SK-N-SH treated with all-trans-retinoic acid at 6 μM for 48 hours (cell line): ENCODE data around the gene NINJ1.
"Not testable (repeated sequence)": the region's sequence is repeated elsewhere in the genome, so short reads cannot be mapped to it uniquely, and the experiment has no call there.

ENCODE experiments used
- ATAC-seq: fragments of 200-7000 bp; cut with Tn5 transposase; 3 replicates; pipeline ENCODE4 v1.9.1; 2020; ENCODE audit warnings: mild to moderate bottlenecking, moderate library complexity
- BACH2 ChIP-seq: fragments of 250-450 bp; sonication (Bioruptor Pico); IDR thresholded peaks from 2 replicates; pipeline ENCODE4 v1.9.0; 2021; ENCODE audit warnings: mild to moderate bottlenecking, borderline replicate concordance
- CREB5 ChIP-seq: fragments of 250-450 bp; sonication (Bioruptor Pico); IDR thresholded peaks from 2 replicates; pipeline ENCODE4 v1.5.1; 2020; ENCODE audit warnings: low read depth, mild to moderate bottlenecking, moderate library complexity
- CSDC2 ChIP-seq: fragments of 250-450 bp; sonication (Bioruptor Pico); IDR thresholded peaks from 2 replicates; pipeline ENCODE4 v1.5.0; 2020; ENCODE audit warnings: mild to moderate bottlenecking, moderate library complexity
- CSRNP3 ChIP-seq: fragments of 250-450 bp; sonication (Bioruptor Pico); IDR thresholded peaks from 2 replicates; pipeline ENCODE4 v1.5.1; 2021; ENCODE audit warnings: mild to moderate bottlenecking, moderate library complexity
- ESRRG ChIP-seq: fragments of 250-450 bp; sonication (Bioruptor Pico); IDR thresholded peaks from 2 replicates; pipeline ENCODE4 v1.6.1; 2021; ENCODE audit warnings: mild to moderate bottlenecking
- ISL1 ChIP-seq: fragments of 250-450 bp; sonication (Bioruptor Pico); IDR thresholded peaks from 2 replicates; pipeline ENCODE4 v2.1.2; 2022; ENCODE audit warnings: mild to moderate bottlenecking, moderate library complexity
- PATZ1 ChIP-seq: fragments of 250-450 bp; sonication (Bioruptor Pico); IDR thresholded peaks from 2 replicates; pipeline ENCODE4 v1.8.0; 2020; ENCODE audit warnings: mild to moderate bottlenecking, moderate library complexity, borderline replicate concordance
- POU6F1 ChIP-seq: fragments of 250-450 bp; sonication (Bioruptor Pico); IDR thresholded peaks from 2 replicates; pipeline ENCODE4 v1.8.0; 2021; ENCODE audit warnings: low read depth, mild to moderate bottlenecking, moderate library complexity, borderline replicate concordance
- RARB ChIP-seq: fragments of 250-450 bp; sonication (Bioruptor Pico); IDR thresholded peaks from 2 replicates; pipeline ENCODE4 v1.8.0; 2021; ENCODE audit warnings: mild to moderate bottlenecking, moderate library complexity
- SNAI2 ChIP-seq: fragments of 250-450 bp; sonication (Bioruptor Pico); IDR thresholded peaks from 2 replicates; pipeline ENCODE4 v1.5.0; 2020; ENCODE audit warnings: mild to moderate bottlenecking, moderate library complexity
- TCF4 ChIP-seq: fragments of 250-450 bp; sonication (Bioruptor Pico); IDR thresholded peaks from 2 replicates; pipeline ENCODE4 v1.8.0; 2021; ENCODE audit warnings: mild to moderate bottlenecking, moderate library complexity, borderline replicate concordance
- TOX ChIP-seq: fragments of 250-450 bp; sonication (Bioruptor Pico); IDR thresholded peaks from 2 replicates; pipeline ENCODE4 v1.8.0; 2021; ENCODE audit warnings: mild to moderate bottlenecking, moderate library complexity, borderline replicate concordance
- TSHZ2 ChIP-seq: fragments of 250-450 bp; sonication (Bioruptor Pico); IDR thresholded peaks from 2 replicates; pipeline ENCODE4 v1.5.0; 2020; ENCODE audit warnings: mild to moderate bottlenecking, moderate library complexity
- ZC3H10 ChIP-seq: fragments of 250-450 bp; sonication (Bioruptor Pico); IDR thresholded peaks from 2 replicates; pipeline ENCODE4 v1.5.1; 2021; ENCODE audit warnings: mild to moderate bottlenecking, moderate library complexity
- ZFP3 ChIP-seq: fragments of 250-450 bp; sonication (Bioruptor Pico); IDR thresholded peaks from 2 replicates; pipeline ENCODE4 v1.5.0; 2020; ENCODE audit warnings: mild to moderate bottlenecking, moderate library complexity
- ZNF565 ChIP-seq: fragments of 450-650 bp; formaldehyde crosslinking; conservative IDR thresholded peaks from 2 replicates; pipeline ENCODE4 v1.5.0; 2020; ENCODE audit warnings: low read depth, mild to moderate bottlenecking, moderate library complexity
- ZNF70 ChIP-seq: fragments of 450-650 bp; formaldehyde crosslinking; IDR thresholded peaks from 2 replicates; pipeline ENCODE4 v1.5.0; 2020; ENCODE audit warnings: mild to moderate bottlenecking, moderate library complexity

NINJ1 gene

GRCh38 chr9:93149361-93149760, 15.3 kb upstream of the NINJ1 start (continued):
- TF ChIP-seq CREB5 (no peak), ZFP3 (CRISPR knock-in tag) (no peak), ZNF565 (CRISPR knock-in tag) (no peak), POU6F1 (CRISPR knock-in tag) (no peak)

- TF ChIP-seq TCF4 (CRISPR knock-in tag) = no peak
- TF ChIP-seq SNAI2 = no peak
- no peak for ATAC-seq
Observed at GRCh38 chr9:93148721-93149120, 14.7 kb upstream of the NINJ1 start.

GRCh38 chr9:93147632-93148031, 13.6 kb upstream of the NINJ1 start:
- no peak for ATAC-seq
- TF ChIP-seq SNAI2 (no peak), CSDC2 (no peak), RARB (CRISPR knock-in tag) (no peak), ESRRG (CRISPR knock-in tag) (no peak), ZNF565 (CRISPR knock-in tag) (no peak), CSRNP3 (no peak), ISL1 (no peak), BACH2 (CRISPR knock-in tag) (no peak), ZC3H10 (CRISPR knock-in tag) (no peak), CREB5 (no peak), ZNF70 (CRISPR knock-in tag) (no peak), ZFP3 (CRISPR knock-in tag) (no peak), PATZ1 (CRISPR knock-in tag) (no peak), TSHZ2 (CRISPR knock-in tag) (no peak), TOX (CRISPR knock-in tag) (no peak)
- TF ChIP-seq, all 23 proteins: peak for 0

GRCh38 chr9:93146696-93147095, 12.6 kb upstream of the NINJ1 start:
- ATAC-seq = not testable (repeated sequence)
